MM.1S (cell line): ENCODE data around the gene G0S2.

Experiments
- DNase-seq: peaks from one replicate; pipeline ENCODE4 v3.0.0-alpha.2; 2015
- H2AFZ ChIP-seq: fragments of 300-600 bp; sonication (generic); 2 replicates; pipeline ENCODE4 v1.6.0; 2016; ENCODE audit warnings: antibody characterized with exemption, low read length
- H3F3A ChIP-seq: fragments of 300-600 bp; sonication (generic); 2 replicates; pipeline ENCODE4 v1.6.1; 2016; ENCODE audit warnings: mild to moderate bottlenecking, antibody characterized with exemption, low read length, moderate library complexity, mixed read lengths; ENCODE audit not compliant: insufficient read depth
- H3K27ac ChIP-seq: fragments of 300-600 bp; sonication (generic); 2 replicates; pipeline ENCODE4 v1.5.1; 2016; ENCODE audit warnings: mild to moderate bottlenecking, low read length
- H3K27me3 ChIP-seq: fragments of 300-600 bp; sonication (generic); replicated peaks from 2 replicates; pipeline ENCODE4 v1.6.0; 2016; ENCODE audit warnings: low read length; ENCODE audit not compliant: insufficient read depth
- H3K36me3 ChIP-seq: fragments of 300-600 bp; sonication (generic); replicated peaks from 2 replicates; pipeline ENCODE4 v1.6.1; 2016; ENCODE audit warnings: mild to moderate bottlenecking, low read length, mixed read lengths; ENCODE audit not compliant: insufficient read depth
- H3K4me1 ChIP-seq: fragments of 300-600 bp; sonication (generic); 2 replicates; pipeline ENCODE4 v1.6.1; 2016; ENCODE audit warnings: low read length, mixed read lengths
- H3K4me2 ChIP-seq: fragments of 300-600 bp; sonication (generic); 2 replicates; pipeline ENCODE4 v1.6.0; 2016; ENCODE audit warnings: low read depth, low read length
- H3K4me3 ChIP-seq: fragments of 300-600 bp; sonication (generic); 2 replicates; pipeline ENCODE4 v1.5.1; 2016; ENCODE audit warnings: low read length, mixed read lengths
- H3K79me2 ChIP-seq: fragments of 300-600 bp; sonication (generic); 2 replicates; pipeline ENCODE4 v1.6.1; 2016; ENCODE audit warnings: mixed run types, low read length, mixed read lengths
- H3K9ac ChIP-seq: fragments of 300-600 bp; sonication (generic); 2 replicates; pipeline ENCODE4 v1.6.1; 2016; ENCODE audit warnings: low read length, mixed read lengths
- H3K9me2 ChIP-seq: fragments of 300-600 bp; sonication (generic); replicated peaks from 2 replicates; pipeline ENCODE4 v1.6.1; 2016; ENCODE audit warnings: mild to moderate bottlenecking, low read length, mixed read lengths; ENCODE audit not compliant: insufficient read depth
- H3K9me3 ChIP-seq: fragments of 300-600 bp; sonication (generic); replicated peaks from 2 replicates; pipeline ENCODE4 v1.6.1; 2016; ENCODE audit warnings: mild to moderate bottlenecking, low read length, mixed read lengths; ENCODE audit not compliant: insufficient read depth
- H4K20me1 ChIP-seq: fragments of 300-600 bp; sonication (generic); 2 replicates; pipeline ENCODE4 v1.6.1; 2016; ENCODE audit warnings: mild to moderate bottlenecking, low read length, moderate library complexity, mixed read lengths; ENCODE audit not compliant: insufficient read depth
- EZH2 ChIP-seq: fragments of 300-600 bp; sonication (generic); optimal IDR thresholded peaks from 2 replicates; pipeline ENCODE3; 2017; ENCODE audit warnings: low read depth, mild to moderate bottlenecking, antibody characterized with exemption, low read length, mixed read lengths
- EZH2phosphoT487 ChIP-seq: fragments of 300-600 bp; sonication (generic); IDR thresholded peaks from 2 replicates; pipeline ENCODE4 v1.6.1; 2018; ENCODE audit warnings: antibody characterized with exemption, low read length
- TF ChIP-seq, protein P1 (sequence below): fragments of 300-600 bp; sonication (generic); IDR thresholded peaks from 2 replicates; pipeline ENCODE4 v1.5.1; 2016; ENCODE audit warnings: antibody characterized with exemption, low read length, mixed read lengths

Gene G0S2

DNA sequence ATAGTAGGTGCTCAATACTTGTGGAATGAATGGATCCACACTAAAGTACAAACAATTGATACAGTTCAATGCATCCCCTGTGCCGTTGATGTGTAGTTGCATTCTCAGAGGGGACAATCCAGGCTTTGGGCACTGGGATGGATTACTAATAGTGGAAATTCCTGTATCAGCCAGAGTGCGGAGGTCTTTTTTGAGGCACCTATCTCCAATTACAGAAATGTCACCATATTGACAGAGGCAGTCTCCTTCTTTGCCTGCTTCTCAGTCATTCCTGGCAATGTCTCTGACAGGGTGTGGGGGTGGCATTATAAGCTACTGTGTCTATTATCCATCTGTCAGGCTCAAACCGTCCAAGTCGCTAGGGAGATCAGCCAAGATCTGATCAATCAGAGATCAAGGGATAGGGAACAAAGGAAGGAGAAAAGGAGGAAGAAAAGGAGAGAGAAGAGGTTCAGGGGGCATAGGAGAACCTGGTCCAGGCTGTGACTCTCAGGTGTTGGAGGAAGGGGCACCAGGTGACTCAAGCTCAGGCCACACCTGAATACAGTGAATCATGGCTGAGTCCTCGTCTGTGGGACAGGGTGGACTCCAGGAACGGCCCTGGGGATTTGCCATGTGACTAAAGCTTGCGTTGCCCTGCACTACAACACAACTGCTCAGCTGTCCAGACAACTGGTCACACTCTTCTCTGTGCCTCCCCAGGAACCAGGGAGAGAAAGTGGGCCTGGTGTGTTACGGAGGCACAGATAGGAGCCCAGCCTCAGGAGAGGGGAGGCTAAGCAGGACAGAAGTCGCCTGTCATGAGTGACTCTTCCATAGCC lies 19.6 kb upstream of the G0S2 start:
- H3K4me1 ChIP-seq = peaks cover 40% of the 10 kb centered on the region
- H3K9me3 ChIP-seq = no peaks in the 10 kb centered on the region
- no peaks in the 10 kb centered on the region for H4K20me1 ChIP-seq
- no peak overlapping the region for H2AFZ ChIP-seq
- no peak overlapping the region for H3K4me3 ChIP-seq
- no peaks in the 10 kb centered on the region for H3K79me2 ChIP-seq
- H3K27ac ChIP-seq = no peak overlapping the region
- H3K4me2 ChIP-seq = no peak overlapping the region
- no peaks in the 10 kb centered on the region for H3K27me3 ChIP-seq
- H3K9ac ChIP-seq = no peak overlapping the region
- H3K9me2 ChIP-seq = no peaks in the 10 kb centered on the region
- DNase-seq = no peak
- TF ChIP-seq EZH2phosphoT487 (no peak), EZH2 (no peak)
- TF ChIP-seq, protein P1, sequence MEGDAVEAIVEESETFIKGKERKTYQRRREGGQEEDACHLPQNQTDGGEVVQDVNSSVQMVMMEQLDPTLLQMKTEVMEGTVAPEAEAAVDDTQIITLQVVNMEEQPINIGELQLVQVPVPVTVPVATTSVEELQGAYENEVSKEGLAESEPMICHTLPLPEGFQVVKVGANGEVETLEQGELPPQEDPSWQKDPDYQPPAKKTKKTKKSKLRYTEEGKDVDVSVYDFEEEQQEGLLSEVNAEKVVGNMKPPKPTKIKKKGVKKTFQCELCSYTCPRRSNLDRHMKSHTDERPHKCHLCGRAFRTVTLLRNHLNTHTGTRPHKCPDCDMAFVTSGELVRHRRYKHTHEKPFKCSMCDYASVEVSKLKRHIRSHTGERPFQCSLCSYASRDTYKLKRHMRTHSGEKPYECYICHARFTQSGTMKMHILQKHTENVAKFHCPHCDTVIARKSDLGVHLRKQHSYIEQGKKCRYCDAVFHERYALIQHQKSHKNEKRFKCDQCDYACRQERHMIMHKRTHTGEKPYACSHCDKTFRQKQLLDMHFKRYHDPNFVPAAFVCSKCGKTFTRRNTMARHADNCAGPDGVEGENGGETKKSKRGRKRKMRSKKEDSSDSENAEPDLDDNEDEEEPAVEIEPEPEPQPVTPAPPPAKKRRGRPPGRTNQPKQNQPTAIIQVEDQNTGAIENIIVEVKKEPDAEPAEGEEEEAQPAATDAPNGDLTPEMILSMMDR = no peak
- no peaks in the 10 kb centered on the region for H3F3A ChIP-seq
- H3K36me3 ChIP-seq = no peaks in the 10 kb centered on the region

DNA sequence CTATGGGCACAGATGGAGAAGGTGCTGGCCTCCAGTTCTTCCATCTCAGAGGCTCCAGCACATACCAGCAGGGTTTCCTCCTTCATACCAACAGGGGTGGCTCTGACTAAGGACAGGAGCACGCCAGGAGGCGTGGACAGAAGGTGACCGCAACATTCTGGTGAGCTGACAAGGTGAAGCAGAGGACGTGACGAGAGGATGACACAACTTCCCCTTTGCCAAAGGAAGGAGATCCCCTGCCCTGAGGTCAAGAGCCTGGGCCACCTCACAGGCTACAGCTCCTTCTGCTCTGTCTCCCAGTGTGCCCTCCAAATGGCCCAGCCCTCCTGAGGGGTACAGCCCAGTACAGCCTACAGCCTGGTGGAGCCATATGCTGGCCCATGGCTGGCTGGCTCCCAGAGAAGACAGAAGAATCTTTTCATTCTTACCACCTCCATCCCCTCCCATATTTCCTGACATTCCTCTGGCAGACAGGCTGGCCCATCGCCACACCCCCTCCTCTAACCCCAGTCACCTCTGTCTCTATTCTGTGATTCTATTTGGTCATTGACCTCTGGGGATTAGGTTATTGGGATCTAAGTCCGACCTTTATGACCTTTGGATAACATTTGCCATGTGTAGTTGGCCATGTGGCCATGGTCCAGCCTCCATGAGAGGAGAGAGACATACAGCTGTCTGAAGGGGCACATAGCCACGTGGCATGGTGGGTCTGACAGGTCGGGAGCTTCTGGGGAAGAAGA lies 17.9 kb upstream of the G0S2 start:
- Histone ChIP-seq H4K20me1 (no peaks in the 10 kb centered on the region), H3K4me3 (no peak overlapping the region), H3F3A (no peaks in the 10 kb centered on the region), H2AFZ (no peak overlapping the region), H3K79me2 (no peaks in the 10 kb centered on the region), H3K9ac (no peak overlapping the region), H3K4me1 (peaks cover 30% of the 10 kb centered on the region), H3K27ac (no peak overlapping the region), H3K9me2 (no peaks in the 10 kb centered on the region), H3K4me2 (no peak overlapping the region), H3K9me3 (no peaks in the 10 kb centered on the region), H3K27me3 (no peaks in the 10 kb centered on the region), H3K36me3 (no peaks in the 10 kb centered on the region)
- no peak for DNase-seq
- TF ChIP-seq EZH2phosphoT487 (no peak), EZH2 (no peak)
- TF ChIP-seq, protein P1 = no peak

DNA sequence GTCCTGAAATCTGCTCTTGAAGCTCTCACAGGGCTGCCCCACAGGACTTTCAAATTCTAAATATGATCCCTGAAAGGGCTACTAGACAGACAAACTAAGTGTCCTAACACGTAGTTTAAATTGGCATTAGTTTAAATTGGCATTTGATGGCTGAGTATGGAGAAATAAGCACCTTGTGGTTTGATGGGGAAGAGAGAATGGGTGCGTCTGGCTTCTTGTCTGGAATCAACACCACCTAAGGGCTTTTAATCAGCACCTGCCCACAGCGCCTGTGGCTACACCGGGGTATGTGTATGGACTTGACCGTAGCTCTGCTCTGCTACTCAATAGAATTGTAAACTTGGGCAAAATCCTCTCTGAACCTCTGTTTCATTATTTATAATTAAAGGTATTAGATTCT lies 17.3 kb upstream of the G0S2 start:
- no peak overlapping the region for H3K4me2 ChIP-seq

More for the DNA sequence above, 17.3 kb upstream of the G0S2 start:
- no peaks in the 10 kb centered on the region for H3K79me2 ChIP-seq
- H4K20me1 ChIP-seq = no peaks in the 10 kb centered on the region
- H3K4me1 ChIP-seq = peaks cover 25% of the 10 kb centered on the region
- DNase-seq = no peak
- H3K4me3 ChIP-seq = no peak overlapping the region
- no peaks in the 10 kb centered on the region for H3K27me3 ChIP-seq
- no peak overlapping the region for H3K27ac ChIP-seq
- H2AFZ ChIP-seq = no peak overlapping the region
- H3K9me3 ChIP-seq = no peaks in the 10 kb centered on the region
- no peaks in the 10 kb centered on the region for H3K36me3 ChIP-seq
- TF ChIP-seq, protein P1 = no peak
- TF ChIP-seq EZH2 (no peak), EZH2phosphoT487 (no peak)
- no peaks in the 10 kb centered on the region for H3F3A ChIP-seq
- H3K9ac ChIP-seq = no peak overlapping the region
- H3K9me2 ChIP-seq = no peaks in the 10 kb centered on the region
